ENCODE results near the gene HOXD8. TPM values are rescaled to one million over a fixed set of nuclear protein-coding genes. Genes with fewer than 3 reads are reported as not detected.
A peak's percentile ranks its signal among the peaks of the same experiment; 100 is the strongest.

Gene HOXD8
- total RNA-seq, 1 donor, result 15.5 TPM

DNA sequence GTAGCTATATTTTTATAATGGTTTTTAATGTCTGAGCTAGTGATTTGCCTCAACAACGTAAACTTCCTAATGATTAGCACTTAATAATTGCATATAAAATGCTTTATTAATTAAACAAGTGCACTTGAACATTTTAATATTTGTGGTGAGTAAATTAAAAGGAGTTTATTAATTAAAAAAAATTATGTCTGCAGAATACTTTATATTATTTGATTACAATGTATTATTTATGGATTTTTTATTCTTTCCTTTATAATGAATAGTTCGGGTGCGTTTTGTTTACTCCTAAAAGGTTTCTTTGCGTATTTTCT is 2.3 kb downstream of the HOXD8 start:
- TF ChIP-seq, protein P1, sequence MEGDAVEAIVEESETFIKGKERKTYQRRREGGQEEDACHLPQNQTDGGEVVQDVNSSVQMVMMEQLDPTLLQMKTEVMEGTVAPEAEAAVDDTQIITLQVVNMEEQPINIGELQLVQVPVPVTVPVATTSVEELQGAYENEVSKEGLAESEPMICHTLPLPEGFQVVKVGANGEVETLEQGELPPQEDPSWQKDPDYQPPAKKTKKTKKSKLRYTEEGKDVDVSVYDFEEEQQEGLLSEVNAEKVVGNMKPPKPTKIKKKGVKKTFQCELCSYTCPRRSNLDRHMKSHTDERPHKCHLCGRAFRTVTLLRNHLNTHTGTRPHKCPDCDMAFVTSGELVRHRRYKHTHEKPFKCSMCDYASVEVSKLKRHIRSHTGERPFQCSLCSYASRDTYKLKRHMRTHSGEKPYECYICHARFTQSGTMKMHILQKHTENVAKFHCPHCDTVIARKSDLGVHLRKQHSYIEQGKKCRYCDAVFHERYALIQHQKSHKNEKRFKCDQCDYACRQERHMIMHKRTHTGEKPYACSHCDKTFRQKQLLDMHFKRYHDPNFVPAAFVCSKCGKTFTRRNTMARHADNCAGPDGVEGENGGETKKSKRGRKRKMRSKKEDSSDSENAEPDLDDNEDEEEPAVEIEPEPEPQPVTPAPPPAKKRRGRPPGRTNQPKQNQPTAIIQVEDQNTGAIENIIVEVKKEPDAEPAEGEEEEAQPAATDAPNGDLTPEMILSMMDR (IDR thresholded peaks at IDR 0.05; ENCODE audit: insufficient read depth, low read depth, low read length), result no peak
- peak overlapping the region; percentile 48 for H3K4me3 ChIP-seq (ENCODE audit: low read depth, low read length)
- no peak for DNase-seq (ENCODE audit: low read depth)

DNA sequence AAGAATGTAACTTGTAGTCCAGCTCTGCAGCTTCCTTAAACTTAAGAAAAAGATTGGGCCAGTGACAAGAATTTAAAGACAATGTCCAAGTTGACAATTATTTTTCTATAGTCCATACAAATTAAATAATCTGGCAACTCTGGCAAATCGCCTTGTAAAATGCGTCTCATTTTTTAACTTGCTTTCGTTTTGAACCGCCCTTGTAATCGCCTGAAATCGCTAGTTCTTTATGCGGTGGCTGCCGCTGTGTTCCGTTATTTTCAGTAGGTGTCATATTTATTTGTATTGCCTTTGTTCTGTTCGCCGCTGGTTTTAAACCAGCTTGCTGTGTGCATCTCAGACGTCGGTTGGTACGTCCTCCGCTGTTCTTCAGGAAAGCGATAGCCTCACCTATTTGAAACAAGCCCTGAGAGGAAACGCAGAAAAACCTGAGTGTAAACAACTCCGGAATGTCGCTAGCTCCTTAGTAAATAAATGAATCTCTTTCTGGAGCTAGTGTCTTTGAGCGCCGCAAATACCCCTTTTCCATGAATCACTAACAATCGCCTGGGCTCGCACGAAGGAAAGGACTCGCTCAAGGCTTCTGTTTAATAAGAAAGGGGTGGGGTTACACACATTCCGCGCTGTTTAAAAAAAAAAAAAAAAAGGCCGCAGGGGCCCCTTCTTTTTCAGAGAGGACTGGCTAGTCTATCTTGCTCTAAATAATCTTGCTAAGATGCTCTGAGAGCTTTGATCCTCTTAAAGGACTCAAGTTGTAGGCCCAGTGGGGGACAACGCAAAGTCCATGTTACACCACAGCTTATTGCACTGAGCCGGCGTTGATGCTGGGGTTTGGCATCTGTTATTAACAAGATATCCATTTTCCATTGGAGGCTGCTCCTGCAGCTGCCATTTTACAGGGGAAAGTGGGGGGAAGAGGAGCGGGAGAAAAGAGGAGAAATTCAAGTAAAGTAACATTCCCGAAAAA is 3.0 kb downstream of the HOXD8 start:
- TF ChIP-seq, protein P1 (IDR thresholded peaks at IDR 0.05; ENCODE audit: insufficient read depth, low read depth, low read length), result no peak
- peak; percentile 68 for DNase-seq (ENCODE audit: low read depth)
- H3K4me3 ChIP-seq (ENCODE audit: low read depth, low read length), result peak overlapping the region; percentile 48

DNA sequence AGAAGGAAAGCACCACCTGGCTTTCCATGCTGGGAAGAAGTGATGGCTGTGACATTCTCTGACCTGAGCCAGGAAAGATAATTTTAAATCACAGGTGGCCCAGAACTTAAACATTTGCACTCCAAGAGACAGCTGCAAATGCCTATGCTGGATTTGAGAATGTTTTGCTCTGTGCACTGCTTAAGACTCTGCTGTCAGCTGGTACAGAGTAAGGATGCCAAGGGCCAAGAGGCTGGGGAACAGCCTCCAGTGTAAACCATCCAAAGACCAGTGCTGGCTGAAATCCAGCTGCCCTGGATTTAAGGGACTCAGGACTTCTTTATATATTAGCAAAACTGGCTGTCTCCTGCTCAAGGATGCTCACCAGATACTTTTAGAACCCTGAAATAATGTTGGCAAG is 3.9 kb downstream of the HOXD8 start:
- no peak overlapping the region for H3K4me3 ChIP-seq (ENCODE audit: low read depth, low read length)
- TF ChIP-seq, protein P1 (IDR thresholded peaks at IDR 0.05; ENCODE audit: insufficient read depth, low read depth, low read length), result no peak
- DNase-seq (ENCODE audit: low read depth), result no peak

DNA sequence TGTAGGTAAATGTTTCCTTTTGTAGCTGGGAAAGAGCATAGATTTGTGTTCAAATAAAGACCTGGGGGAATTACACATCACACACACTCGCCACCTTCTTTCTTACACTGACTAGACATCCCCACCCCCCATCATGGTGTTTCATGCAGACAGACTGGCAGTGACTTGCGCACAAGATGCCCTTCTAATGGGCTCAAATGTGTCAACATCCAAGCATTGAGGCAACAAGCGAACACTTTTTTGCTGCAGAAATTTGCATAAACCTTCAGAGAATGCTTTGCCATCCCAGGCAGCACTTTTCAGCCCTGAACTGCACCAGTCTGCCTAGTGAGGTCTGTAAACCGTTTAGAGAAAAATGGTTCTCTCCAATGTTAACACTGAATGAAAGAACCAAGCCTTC is 4.5 kb downstream of the HOXD8 start:
- TF ChIP-seq, protein P1 (IDR thresholded peaks at IDR 0.05; ENCODE audit: insufficient read depth, low read depth, low read length), result no peak
- no peak for DNase-seq (ENCODE audit: low read depth)
- H3K4me3 ChIP-seq (ENCODE audit: low read depth, low read length), result no peak overlapping the region

DNA sequence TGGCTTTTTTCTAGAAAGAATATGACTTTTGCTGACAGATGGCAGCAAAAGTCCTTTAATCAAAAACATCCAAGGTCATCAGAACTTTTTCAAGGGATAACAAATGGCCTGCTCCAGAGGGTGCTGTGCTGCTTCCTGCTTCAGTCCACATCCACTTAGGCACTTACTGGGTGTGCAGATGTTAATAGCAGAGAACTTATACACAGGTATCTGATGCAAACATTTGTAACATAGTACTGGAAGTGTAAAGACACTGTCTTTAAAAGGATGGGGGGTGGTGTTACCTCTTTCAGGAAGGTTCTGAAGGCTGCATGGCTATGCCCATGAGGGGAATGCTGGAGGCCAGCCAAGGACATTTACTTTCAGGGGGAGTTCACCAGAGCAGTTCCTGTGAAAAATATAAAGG is 5.5 kb downstream of the HOXD8 start:
- no peak overlapping the region for H3K4me3 ChIP-seq (ENCODE audit: low read depth, low read length)
- TF ChIP-seq, protein P1 (IDR thresholded peaks at IDR 0.05; ENCODE audit: insufficient read depth, low read depth, low read length), result no peak
- DNase-seq (ENCODE audit: low read depth), result peak; percentile 57

DNA sequence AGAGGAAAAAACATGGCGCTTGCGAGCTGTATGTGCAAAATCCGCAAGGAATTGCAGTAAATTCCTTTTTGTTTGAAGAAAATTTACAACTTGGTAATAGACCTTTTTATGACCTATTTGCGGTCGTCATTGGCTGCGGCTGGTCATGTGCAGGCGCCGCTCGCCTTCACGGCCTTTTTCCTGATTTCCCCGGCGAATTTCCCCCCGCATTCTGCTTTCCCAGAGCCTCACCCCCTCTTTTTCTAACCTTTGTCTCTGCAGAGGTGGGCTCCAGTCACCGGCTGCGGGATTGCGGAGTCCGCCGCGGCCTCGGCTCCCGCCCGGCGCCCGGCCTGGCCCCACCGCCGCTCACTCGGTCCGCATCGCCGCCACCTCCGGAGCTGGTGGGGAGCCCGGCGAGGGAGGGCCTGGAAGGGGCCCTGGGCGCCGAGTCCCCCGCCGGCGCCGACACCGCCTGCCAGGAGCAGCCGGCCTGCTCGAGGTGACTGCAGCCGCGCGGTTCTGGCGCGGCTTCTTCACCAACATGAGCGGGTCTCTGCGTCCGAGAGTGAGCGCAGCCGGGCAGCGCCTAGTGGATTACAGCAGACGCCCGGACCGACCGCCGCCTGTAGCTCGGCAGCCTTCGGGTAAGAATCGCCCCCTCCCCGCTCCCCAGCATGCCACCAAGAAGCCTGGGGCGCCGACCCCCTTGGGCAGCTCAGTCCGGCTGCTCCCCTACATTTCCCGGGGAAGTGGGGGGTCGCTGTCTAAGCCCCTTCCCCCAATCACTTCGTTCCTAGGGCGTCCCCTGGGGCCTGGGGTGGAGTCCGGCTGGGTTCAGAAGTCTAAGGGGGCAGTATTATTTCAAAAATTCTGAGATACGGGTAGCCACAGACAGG is 7.1 kb downstream of the HOXD8 start:
- peak; percentile 66 for DNase-seq (ENCODE audit: low read depth)
- H3K4me3 ChIP-seq (ENCODE audit: low read depth, low read length), result peak overlapping the region; percentile 67
- TF ChIP-seq, protein P1 (IDR thresholded peaks at IDR 0.05; ENCODE audit: insufficient read depth, low read depth, low read length), result no peak
